C4-2B (cell line): ENCODE data around the gene RAB40C.

ENCODE experiments used
- ZFX ChIP-seq: fragments of 450-650 bp; IDR thresholded peaks from 2 replicates; pipeline ENCODE4 v1.6.1; 2017
- TF ChIP-seq, protein P1 (sequence below): fragments of 450-650 bp; conservative IDR thresholded peaks from 2 replicates; pipeline ENCODE4 v1.5.1; 2017; ENCODE audit warnings: mild to moderate bottlenecking

DNA sequence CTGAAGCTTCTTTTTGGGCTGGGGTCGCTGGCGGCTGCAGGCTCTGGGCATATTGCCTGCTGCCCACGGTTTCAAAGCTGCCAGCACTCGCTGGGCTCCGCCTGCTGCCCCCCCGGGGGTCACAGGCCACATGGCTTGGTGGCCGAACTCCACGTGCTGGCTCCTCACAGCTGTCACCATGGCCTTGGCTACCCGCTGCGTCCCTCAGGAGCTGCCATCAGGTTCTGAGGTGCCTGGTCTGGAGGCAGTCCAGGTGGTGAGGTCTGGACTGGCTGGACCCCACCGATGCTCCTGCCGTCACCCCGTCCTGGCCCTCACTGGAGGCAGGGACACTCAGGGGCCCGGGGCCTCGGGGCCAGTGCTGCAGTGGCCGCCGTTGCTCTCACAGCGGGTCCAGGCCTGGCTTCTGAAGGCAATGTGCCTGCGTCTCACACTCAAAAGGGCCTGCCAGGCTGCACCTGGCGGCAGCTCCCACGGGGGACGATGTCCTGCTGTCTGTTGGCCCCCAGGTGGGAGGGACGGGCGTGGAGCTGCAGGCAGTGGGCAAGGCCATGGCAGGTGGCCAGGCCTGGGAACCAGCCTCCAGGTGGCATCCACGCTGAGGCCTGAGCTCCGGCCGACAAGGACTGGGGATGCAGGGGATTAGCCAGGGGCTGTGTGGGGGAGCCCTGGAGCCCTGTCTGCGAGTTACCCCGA, 49.1 kb upstream of the RAB40C start:
- TF ChIP-seq, protein P1, sequence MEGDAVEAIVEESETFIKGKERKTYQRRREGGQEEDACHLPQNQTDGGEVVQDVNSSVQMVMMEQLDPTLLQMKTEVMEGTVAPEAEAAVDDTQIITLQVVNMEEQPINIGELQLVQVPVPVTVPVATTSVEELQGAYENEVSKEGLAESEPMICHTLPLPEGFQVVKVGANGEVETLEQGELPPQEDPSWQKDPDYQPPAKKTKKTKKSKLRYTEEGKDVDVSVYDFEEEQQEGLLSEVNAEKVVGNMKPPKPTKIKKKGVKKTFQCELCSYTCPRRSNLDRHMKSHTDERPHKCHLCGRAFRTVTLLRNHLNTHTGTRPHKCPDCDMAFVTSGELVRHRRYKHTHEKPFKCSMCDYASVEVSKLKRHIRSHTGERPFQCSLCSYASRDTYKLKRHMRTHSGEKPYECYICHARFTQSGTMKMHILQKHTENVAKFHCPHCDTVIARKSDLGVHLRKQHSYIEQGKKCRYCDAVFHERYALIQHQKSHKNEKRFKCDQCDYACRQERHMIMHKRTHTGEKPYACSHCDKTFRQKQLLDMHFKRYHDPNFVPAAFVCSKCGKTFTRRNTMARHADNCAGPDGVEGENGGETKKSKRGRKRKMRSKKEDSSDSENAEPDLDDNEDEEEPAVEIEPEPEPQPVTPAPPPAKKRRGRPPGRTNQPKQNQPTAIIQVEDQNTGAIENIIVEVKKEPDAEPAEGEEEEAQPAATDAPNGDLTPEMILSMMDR = no peak
- no peak for TF ChIP-seq ZFX
